AG09319 (cell line): ENCODE data around the gene DVL1.

Experiments
- DNase-seq: peaks from one replicate; pipeline ENCODE4 v3.0.0-alpha.2; 2010; ENCODE audit warnings: low read depth; ENCODE audit errors: extremely low read depth
- TF ChIP-seq, protein P1 (sequence below): IDR thresholded peaks from 2 replicates; pipeline ENCODE4 v1.5.1; 2011; ENCODE audit warnings: low read depth, mild to moderate bottlenecking, inconsistent platforms, low read length, moderate library complexity

Gene DVL1

DNA sequence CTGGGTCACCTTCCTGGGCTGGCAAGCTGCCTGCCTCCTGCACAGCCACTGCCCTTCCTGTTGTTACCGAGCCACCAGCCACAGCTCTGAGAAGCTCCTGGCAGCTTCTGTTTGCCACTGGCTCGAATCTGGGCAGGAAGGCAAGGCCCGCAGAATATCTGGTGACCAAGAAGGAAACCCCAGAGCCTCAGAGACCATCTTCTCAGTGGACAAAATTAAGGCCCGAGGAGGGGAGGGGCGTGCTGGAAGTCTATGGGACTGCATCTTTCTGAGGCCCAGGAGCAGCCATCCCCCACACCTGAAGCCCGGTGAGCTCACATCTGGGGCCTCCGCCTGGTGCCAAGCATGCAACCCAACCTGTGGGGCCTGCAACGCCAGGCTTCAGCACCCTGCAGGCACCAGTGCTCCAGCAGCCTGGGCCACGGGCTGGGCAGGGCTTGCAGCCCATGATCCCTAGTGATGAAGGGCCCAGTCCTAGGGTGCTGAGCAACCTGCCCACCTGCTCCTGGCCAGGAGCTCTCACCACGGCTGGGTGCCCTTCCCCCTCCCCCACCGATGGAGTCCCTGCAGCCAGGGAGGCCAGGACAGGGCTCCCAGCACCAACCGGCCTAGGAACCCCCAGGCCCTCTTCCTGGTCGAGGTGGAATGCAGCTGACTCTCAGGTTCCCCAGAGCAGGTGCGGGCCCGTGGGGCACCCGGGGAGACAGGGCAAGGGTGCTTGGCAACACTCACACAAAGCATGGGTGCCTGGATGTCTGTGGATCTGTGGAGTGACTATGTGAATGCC lies 23.7 kb downstream of the DVL1 start:
- TF ChIP-seq, protein P1, sequence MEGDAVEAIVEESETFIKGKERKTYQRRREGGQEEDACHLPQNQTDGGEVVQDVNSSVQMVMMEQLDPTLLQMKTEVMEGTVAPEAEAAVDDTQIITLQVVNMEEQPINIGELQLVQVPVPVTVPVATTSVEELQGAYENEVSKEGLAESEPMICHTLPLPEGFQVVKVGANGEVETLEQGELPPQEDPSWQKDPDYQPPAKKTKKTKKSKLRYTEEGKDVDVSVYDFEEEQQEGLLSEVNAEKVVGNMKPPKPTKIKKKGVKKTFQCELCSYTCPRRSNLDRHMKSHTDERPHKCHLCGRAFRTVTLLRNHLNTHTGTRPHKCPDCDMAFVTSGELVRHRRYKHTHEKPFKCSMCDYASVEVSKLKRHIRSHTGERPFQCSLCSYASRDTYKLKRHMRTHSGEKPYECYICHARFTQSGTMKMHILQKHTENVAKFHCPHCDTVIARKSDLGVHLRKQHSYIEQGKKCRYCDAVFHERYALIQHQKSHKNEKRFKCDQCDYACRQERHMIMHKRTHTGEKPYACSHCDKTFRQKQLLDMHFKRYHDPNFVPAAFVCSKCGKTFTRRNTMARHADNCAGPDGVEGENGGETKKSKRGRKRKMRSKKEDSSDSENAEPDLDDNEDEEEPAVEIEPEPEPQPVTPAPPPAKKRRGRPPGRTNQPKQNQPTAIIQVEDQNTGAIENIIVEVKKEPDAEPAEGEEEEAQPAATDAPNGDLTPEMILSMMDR, result no peak
- no peak for DNase-seq

DNA sequence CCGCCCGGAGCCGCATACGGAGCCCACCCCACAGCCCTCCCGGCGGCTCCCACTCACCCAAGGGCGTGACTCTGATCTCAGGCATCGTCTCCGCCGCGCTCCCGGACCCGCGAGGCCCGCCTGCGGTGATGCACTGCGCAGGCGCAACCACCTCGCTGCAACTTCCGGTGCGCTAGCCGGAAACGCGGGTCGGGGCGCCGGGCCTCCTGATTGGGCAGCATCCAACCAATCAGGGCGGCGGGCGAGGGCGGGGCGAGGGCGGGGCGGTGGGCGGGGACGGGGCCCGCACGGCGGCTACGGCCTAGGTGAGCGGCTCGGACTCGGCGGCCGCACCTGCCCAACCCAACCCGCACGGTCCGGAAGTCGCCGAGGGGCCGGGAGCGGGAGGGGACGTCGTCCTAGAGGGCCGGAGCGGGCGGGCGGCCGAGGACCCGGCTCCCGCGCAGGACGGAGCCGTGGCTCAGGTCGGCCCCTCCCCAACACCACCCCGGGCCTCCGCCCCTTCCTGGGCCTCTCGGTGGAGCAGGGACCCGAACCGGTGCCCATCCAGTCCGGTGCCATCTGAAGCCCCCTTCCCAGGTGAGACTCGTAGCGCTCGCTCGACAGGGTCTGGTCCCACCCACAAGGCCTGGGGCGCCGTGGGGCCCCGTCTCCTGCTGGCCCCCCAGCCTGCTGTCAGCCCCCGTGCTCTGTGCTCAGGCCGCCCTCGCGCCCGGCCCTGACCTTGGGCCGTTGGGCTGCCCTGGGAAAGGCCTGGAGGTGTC lies 24.5 kb downstream of the DVL1 start, which contains the start of the genes CPTP and INTS11:
Gene CPTP, plus strand, starts transcription at position 279 of the 764 bp plus-strand sequence. CDS start 2,109 bp downstream, outside the sequence.
Gene INTS11, minus strand, starts transcription at position 137 of the 764 bp plus-strand sequence. Its CDS starts 52 bp downstream, at position 85.
- peak; percentile 78 for DNase-seq
- TF ChIP-seq, protein P1, result no peak

DNA sequence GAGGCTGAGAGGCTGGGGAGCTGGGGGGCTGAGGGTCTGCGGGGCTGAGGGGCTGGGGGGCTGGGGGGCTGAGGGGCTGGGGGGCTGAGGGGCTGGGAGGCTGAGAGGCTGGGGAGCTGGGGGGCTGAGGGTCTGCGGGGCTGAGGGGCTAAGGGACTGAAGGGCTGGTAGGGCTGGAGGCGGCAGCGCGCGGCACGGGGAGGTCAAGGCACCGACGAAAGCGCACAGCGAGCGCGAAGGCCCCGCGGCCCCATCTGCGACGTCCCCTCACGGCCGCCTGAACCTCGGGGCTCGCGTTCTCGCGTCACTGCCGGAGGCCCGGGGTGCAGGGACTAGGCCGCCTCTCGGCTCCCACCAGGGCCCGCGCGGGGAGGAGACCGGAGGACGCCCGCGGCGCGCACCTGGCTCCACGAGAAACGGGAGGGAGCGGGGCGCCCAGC lies 25.1 kb downstream of the DVL1 start:
- TF ChIP-seq, protein P1, result no peak
- no peak for DNase-seq

DNA sequence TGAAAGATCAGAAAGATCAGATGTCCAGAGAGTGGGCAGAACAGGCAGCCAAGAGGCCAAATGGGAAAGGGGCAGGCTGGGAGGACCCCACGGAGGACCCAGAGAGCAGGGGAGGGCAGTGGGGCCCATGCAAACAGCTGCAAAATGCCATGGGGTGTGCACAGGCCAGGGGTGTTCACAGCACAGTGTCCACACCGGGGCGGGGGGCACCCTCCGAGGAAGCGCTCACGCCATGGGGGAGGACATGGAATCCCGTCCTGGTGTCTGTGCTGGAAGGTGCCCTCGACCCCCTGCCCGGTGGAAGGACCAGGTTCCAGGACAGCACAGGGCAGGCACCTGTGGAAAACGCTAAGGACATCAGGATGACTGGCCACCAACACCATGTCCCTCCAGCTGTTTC lies 26.3 kb downstream of the DVL1 start:
- DNase-seq, result no peak
- TF ChIP-seq, protein P1, result no peak

DNA sequence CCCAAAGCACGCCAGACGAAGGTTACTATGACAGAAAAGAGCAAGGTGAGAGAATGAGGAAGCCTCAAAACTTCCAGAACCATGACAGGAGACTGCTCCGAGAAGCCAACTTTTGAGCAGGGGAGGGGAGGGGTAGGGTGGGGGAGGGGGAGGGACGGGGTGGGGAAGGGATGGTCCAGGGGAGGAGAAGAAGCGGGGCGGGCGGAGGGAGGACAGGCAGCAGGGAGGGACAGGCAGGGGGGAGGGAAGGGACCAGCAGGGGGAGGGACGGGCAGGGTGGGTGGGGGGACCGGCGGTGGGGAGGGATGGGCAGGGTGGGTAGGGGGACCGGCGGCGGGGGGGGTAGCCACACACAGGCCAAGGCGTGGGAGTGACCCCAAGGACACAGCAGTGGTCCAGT lies 26.8 kb downstream of the DVL1 start:
- TF ChIP-seq, protein P1, result no peak
- DNase-seq, result no peak

DNA sequence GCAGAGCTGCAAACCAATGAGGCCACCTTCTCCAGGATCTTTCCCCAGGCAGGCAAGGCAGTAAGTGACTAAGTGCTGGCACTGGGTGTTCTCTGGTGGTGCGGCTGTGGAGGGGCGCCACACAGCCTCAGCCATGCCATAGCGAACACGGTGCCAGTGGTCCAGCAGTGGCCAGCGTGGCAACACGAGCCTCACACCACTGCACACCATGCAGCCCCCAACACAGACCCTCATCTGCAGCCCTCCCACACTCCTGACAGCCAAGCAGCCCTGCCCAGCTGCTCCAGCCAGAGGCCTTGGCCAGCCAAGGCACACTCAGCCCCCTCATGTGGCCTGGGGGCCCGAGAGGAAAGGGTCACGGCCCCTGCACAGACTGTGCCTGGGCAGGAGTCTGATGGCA lies 27.7 kb downstream of the DVL1 start:
- no peak for DNase-seq
- TF ChIP-seq, protein P1, result no peak
